ENCODE data around the gene FUT4.
A peak's percentile ranks its signal among the peaks of the same experiment; 100 is the strongest.
"Not testable (repeated sequence)": the region's sequence is repeated elsewhere in the genome, so short reads cannot be mapped to it uniquely, and the experiment has no call there.

The FUT4 gene

DNA sequence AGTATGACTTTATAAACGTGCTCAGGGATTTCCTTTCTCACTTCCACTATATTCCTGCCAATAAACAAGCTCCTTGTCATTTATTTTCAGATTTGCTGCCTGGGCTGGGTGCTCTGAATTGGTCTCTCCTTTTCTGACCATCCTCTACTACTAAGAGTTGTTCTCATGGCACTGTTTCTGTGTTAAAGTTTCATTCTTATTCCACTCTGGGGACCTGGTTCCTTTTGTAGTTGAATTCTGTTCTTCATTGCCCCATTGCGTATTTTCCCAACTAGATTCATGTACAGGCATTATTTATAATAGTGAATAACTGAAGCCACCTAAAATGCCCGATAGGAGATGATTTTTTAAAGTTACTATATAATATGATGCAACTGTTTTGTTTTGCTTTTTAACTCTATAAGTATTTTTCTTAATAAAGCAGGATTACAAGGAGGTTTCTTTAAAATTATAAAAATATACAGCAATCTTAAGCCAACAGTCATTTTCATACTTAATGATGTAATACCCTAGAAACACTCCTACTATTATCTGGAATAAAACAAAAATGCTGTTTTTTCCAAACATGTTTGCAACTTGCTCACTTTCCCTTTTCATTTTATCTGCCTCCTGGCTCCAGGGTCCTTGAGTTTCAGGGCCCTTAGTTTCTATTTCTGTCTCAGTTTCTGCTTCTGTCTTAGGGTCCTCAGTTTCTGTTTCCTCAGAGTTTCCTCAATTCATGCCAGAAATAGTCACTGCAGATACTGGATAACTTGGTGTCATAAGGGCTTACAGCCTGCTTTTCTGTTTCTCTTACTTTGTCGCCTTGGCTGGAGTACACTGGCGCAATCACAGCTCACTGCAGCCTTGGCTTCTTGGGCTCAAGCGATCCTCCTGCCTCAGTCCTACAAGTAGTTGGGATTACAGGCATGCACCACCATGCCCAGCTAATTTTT lies 9.8 kb upstream of the FUT4 start:
- no peak for DNase-seq

DNA sequence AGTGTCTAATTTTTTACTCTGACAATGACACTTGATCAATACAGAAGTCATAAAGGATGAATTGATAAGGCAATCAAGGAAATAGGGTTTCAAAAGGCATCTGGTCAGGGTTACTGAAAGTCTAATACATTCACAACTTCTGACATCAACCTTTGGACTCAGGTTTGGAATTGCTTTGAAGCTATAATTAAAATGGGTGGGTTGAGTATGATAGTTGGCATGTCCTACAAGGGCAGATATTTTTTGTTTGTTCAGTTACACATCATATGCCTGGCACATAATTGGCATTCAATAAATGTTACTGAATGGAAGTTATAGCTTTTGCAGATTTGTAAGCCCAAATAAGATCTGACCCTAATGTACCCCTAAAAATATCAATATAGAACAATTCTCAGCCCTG lies 7.3 kb upstream of the FUT4 start:
- no peak for DNase-seq

DNA sequence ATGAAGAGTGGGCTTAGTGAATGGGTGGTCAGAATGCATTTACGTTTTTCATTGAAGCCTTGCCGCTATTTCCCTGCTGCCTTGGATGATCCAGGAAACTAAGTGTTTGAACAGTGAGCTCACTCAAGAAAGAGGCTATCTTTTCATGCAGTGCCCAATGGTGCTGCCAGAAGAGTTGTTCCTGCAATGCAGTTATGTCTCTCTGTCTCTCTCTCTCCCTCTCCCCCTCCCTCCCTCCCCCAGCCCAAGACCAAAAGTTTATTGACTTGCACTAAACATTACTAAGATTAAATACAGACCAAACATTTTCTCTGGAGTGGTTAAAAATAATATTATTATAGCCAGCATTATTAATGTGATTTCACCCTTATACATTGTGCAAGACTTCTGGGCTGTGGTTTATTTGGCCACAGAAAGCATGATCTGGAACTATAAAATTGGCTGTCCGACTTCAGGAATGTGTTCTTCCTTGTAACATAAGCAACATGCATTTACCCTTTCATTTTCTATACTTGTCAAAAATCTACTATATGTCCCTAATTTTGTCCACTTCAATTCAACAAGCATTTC lies 6.6 kb upstream of the FUT4 start:
- DNase-seq, result no peak

DNA sequence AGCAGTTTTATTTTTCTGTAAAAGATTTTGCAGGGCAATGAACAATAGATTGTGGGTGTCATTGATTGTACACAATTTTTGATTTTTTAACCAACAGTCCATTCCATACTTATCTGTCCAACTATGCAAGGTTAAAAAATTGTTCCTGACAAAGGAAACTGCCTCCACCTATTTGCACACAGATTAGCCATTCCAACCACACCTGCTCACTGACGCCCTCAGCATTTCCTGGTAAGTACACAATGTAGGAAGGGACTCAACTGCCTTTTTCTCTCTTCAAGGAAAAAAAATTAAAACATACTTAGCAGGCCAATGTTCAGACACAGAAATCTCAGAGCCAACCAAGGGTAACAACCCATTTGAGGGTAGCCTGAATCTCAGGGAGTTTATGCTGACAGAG lies 4.3 kb upstream of the FUT4 start:
- DNase-seq, result no peak

DNA sequence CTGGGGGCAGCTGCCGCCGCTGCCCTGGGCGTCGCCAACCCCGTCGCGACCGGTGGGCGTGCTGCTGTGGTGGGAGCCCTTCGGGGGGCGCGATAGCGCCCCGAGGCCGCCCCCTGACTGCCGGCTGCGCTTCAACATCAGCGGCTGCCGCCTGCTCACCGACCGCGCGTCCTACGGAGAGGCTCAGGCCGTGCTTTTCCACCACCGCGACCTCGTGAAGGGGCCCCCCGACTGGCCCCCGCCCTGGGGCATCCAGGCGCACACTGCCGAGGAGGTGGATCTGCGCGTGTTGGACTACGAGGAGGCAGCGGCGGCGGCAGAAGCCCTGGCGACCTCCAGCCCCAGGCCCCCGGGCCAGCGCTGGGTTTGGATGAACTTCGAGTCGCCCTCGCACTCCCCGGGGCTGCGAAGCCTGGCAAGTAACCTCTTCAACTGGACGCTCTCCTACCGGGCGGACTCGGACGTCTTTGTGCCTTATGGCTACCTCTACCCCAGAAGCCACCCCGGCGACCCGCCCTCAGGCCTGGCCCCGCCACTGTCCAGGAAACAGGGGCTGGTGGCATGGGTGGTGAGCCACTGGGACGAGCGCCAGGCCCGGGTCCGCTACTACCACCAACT lies 1.0 kb downstream of the FUT4 start:
- DNase-seq, result peak in 1 of 2 experiments; percentile 3

DNA sequence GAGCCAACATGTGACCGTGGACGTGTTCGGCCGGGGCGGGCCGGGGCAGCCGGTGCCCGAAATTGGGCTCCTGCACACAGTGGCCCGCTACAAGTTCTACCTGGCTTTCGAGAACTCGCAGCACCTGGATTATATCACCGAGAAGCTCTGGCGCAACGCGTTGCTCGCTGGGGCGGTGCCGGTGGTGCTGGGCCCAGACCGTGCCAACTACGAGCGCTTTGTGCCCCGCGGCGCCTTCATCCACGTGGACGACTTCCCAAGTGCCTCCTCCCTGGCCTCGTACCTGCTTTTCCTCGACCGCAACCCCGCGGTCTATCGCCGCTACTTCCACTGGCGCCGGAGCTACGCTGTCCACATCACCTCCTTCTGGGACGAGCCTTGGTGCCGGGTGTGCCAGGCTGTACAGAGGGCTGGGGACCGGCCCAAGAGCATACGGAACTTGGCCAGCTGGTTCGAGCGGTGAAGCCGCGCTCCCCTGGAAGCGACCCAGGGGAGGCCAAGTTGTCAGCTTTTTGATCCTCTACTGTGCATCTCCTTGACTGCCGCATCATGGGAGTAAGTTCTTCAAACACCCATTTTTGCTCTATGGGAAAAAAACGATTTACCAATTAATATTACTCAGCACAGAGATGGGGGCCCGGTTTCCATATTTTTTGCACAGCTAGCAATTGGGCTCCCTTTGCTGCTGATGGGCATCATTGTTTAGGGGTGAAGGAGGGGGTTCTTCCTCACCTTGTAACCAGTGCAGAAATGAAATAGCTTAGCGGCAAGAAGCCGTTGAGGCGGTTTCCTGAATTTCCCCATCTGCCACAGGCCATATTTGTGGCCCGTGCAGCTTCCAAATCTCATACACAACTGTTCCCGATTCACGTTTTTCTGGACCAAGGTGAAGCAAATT lies 1.8 kb downstream of the FUT4 start:
- DNase-seq, result no peak

DNA sequence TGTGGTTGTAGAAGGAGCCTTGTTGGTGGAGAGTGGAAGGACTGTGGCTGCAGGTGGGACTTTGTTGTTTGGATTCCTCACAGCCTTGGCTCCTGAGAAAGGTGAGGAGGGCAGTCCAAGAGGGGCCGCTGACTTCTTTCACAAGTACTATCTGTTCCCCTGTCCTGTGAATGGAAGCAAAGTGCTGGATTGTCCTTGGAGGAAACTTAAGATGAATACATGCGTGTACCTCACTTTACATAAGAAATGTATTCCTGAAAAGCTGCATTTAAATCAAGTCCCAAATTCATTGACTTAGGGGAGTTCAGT lies 2.4 kb downstream of the FUT4 start:
- DNase-seq, result no peak

DNA sequence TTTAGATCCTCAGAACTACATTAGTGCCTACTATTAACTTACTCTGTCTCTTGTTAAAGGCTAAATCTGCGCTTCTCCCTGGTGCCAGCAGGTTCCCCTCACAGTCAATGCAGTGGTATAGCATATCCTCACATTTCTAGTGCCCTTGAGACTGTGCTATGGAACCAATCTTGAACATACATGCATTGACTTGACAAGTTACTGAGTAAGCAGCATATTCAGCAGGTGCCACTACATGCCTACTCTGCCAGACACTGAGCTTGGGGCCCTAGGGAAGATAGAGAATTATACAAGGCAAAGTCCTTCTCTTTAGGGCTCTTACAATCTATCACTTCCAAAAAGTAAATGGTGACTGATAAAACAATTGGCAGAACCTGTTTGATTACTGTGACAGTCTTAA lies 3.2 kb downstream of the FUT4 start:
- no peak for DNase-seq

DNA sequence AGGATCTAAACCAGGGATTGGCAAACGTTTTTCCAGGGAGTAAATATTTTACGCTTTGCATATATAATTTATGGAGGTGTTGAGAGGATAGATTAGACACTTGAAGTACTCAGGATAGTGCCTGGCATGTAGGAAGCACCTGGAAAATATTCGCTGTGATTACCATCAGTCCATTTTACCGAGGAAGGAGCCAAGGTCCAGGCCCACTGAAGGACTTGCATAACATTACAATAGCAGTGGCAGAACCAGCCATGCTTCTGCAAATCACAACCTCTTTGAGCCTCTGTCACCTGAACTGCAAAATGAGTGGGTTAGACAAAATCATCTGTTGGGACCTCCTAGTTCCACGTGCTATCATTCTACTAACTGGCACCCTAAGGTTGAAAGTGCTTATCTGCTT lies 5.4 kb downstream of the FUT4 start:
- no peak for DNase-seq

DNA sequence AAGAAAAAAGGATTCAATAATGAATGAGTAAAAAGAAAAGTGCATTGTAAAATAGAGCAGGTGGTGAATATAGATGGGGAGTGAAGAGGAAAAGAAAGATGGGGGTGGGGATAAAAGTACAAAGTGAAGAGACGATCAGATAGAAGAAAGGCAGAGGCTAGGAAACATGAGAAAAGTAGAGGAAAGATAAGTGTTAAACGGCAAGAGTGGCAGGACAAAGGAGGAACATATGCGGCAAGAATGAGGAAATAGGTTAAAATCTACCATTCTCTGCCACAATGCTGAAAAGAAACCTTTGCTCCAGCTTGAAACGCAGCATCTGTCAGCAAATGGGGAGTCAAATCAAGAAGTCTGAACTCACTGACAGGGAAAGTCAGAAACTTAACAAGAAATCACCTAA lies 6.8 kb downstream of the FUT4 start:
- DNase-seq, result no peak

DNA sequence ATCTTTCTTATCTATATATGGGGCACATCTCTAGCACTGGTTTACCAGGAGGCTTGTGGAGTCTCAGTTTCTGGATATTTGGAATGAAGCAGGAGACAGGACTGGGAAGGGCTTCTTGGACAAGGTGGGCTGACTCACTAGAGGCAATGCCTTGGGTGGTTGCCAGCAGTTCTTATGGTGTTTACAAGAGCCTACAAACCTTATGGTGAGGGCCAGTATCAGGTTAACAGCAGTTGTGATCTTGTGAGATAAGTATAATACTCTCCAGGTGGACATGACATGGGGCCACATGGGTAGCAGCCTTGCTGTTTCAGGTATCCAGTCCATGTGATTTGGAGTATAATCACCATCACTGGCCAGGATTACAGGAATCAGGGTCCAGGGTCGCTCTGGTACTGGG lies 10.2 kb downstream of the FUT4 start:
- no peak for DNase-seq

DNA sequence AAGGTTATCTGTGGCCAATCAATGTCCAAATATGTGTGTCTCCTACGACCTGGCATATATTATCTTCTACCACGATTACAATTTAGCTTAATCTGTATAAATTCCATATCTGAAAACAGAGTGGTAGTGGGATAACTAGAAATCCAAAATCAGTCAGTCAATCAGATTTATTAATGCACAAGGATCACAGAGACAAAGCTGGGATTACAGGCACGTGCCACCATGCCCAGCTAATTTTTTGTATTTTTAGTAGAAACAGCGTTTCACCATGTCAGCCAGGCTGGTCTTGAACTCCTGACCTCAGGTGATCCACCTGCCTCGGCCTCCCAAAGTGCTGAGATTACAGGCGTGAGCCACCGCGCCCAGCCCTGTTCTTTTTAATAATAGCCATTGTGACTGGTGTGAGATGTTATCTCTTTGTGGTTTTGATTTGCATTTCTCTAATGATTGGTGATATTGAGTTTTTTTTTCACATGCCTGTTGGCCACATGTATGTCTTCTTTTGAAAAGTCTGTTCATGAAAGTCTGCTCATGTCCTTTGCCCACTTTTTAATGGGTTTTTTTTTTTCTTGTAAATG lies 12.1 kb downstream of the FUT4 start:
- DNase-seq, result not testable (repeated sequence)

DNA sequence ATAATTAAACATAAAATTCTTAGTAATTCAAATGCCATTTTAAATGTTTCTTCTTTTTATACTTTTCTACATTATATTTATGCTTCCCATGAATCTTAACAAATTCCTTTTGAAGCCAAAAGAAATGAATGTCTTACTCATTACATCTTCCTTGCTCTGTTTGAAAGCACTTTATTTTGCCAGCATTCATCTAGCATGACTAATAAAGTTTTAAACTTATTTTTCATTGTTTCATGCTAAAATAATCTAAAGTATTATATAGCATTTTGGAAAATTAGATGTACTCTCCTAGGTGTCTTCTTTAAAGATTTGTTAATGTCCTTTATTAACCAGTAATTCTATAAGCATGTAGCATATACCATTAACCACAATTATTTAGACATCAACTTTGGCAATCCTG lies 13.7 kb downstream of the FUT4 start:
- no peak for DNase-seq

DNA sequence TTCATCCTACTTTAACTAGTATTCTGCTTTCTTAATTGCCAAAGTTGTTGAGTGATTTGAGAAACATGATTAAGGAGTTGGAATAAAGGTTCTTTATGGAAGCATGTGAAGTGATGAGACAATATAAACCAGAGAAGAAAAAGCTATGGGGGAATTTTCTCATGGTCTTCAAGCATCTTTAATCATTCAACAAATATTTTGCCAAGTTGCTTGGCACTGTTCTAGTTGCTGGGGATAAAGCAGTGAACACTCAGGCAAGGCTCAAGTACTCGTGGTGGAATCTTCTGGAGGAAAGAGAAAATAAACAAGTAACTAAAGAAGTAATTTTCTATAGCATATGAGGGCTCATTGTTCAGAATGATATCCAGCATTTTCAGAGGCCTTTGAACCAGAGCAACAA lies 14.3 kb downstream of the FUT4 start:
- no peak for DNase-seq

DNA sequence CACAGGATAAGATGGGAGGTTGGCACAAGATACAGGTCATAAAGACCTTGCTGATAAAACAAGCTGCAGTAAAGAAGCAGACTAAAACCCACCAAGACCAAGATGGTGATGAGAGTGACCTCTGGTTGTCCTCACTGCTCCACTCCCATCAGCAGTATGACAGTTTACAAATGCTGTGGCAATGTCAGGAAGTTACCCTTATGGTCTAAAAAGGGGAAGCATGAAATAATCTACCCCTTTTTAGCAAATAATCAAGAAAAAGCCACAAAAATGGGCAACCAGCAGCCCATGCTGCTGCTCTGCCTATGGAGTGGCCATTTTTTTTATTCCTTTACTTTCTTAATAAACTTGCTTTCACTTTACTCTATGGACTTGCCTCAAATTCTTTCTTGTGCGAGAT lies 14.7 kb downstream of the FUT4 start:
- no peak for DNase-seq

DNA sequence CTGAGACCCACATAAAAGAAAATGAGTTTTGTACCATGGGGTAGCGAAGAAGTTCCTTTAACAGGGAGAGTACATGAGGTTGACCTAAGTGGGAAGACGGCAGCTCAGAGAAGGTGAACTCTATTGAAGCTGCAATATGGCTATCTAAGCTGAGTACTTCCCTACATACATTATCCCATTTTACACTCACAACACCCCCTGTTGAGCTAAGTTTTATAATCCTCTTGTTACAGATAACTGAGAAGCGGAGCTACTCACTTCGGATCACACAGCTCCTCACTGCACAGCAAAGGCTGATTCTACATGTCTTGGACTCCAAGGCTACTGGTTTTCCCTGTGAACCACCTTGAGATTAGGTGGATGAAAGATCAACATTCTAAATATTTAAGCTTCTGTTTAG lies 15.2 kb downstream of the FUT4 start:
- DNase-seq, result no peak

DNA sequence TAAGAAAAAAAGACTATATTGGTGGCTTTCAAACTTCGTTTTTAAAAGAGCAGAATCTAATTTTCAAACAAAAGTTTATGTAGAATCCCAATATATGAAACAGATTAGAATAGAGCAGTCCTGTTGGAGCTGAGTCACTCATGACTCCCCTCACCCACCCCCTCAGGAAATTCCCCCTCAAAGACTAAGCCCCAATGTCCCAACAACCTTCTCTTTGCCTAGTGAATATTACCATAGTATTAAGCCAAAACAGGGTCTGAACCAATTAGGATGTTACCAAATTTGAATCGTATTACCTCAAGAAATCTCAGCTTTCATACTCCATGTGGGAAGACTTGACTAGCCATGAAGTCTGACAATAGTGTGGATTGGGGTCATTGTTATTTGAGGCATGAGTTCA lies 15.6 kb downstream of the FUT4 start:
- no peak for DNase-seq

DNA sequence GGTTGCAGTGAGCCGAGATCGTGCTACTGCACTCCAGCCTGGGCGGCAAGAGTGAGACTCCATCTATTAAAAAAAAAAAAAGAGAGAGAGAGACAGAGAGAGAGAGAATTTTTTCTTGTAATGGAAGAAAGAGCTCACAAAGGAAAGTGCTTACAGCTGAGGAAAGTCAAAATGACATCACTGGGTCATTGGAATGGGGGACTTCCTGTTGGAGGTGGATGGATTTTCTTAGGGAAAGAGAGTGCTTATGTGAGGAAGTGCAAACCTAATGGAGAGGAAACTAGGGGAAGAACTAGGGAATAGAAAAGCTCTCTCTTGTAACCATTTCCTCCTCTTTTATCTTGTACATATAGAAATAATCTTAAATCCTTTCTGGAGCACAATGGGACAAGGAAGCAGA lies 17.1 kb downstream of the FUT4 start:
- no peak for DNase-seq

DNA sequence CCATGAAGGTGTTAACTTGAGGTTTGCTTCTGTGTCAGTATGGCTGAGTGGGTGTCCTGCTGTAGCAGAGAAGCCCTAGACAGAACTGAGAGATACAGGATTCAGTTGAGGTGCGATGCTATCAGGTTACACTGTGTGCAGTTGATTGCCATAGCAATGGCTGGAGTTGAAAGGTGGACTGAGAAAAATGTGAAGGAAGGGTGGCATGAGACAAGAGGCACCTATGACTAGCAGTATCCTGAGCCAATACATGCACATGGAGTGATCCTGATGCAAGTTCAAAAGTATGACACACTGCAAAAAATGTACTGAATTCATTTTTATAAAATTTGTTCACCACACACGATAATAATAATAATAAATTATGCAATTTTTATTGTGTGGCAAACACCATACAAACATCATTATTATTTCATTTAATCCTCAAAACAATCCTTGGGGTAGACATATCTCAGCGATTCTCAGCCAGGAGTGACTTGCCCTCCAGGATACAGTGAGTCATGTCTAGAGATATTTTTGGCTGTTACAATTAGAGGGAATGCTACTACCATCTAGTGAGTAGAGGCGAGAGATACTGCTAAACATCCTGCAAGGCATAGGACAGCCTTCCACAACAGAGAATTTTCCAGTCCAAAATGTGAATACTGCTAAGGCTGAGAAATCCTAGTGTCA lies 19.6 kb downstream of the FUT4 start:
- DNase-seq, result no peak

DNA sequence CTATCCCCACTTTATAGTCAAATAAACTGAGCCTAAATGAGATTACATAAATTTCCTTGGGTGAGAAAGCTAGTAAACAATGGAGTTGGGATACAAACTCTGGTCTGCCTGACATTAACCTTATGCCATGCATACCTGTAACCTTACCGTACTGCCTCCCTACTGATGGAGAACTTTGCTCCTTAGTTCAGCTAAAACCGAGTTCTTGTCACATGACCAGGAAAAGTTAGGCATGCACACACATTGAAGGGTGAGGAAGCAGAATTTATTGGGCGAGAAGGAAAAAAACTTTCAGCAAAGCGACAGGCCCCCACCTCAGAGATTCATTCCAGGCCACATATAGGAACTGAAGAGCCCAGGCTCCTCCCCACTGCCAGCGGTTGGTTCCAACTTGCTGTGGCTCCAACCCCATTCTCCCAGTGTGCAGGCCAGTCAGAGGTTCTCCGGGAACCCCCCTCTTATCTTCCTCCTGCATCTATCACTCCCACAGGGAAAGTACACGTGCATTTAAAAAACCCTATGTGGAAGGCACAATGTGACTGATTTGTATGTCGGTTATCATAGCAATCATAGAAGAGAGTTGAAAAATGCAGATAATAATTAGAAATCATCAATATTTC lies 20.2 kb downstream of the FUT4 start:
- DNase-seq, result no peak

DNA sequence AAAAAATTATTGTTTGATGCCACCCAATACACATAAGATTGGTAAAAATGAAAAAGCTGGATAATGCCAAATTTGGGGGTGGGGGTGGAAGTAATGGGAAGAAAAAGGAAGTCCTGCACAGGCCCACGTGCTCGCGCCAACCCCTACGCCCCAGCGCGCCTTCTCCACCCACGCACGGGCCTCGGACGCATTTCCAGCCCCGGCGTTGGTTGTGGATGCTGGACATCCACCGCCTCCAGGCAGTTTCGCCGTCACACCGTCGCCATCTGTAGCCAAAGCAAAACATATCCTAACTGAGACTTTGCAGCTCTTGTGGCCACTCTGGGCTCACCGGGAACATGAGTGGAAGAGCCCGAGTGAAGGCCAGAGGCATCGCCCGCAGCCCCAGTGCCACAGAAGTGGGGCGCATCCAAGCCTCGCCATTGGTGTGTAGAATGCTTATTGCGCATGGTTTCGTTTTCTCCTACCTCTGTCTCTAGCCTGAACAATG lies 23.5 kb downstream of the FUT4 start, which contains the start of gene PIWIL4:
Gene PIWIL4 (plus strand): TSS at position 188 of the 490 bp plus-strand sequence. CDS start 151 bp downstream, at position 339.
- DNase-seq, result no peak

DNA sequence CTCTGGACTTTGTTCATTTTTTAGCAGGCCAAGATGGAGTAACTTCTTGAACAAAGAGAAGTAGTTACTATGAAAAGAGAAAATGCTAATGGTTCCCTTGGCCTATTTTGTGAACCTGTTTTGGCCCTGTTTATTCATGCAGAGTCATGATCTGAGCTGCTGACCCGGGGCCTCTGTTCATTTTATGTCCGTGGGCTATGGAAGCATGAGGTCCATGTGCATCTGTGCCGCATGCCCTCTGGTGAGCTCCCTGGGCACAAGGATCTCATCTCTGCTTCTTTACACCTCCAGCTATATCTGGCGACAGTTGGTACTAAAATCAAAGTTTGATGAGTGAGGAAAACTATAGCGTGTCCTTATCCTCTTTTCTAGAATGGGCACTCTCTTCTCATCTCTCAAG lies 24.5 kb downstream of the FUT4 start:
- DNase-seq, result no peak
